HepG2 (cell line): Measurements from ENCODE around the gene FNDC3A. TPM values are rescaled to one million over a fixed set of nuclear protein-coding genes. Genes with fewer than 3 reads are reported as not detected.
A peak's percentile ranks its signal among the peaks of the same experiment; 100 is the strongest.

Experiments used
- NONO ChIP-seq, 2 experiments: fragments of 450-650 bp in 1 of 2; sonication (generic) in 1 of 2; formaldehyde crosslinking in 1 of 2; IDR thresholded peaks in 1 of 2; conservative IDR thresholded peaks in 1 of 2; 2 replicates each; pipeline versions ENCODE4 v1.6.1 to v1.8.0; 2017 to 2022; ENCODE audit warnings: mild to moderate bottlenecking in 1 of 2, missing genetic modification reagents in 1 of 2, moderate library complexity in 1 of 2
- PHF21A ChIP-seq: sonication (generic); formaldehyde crosslinking; IDR thresholded peaks from 2 replicates; pipeline ENCODE4 v1.5.0; 2020; ENCODE audit warnings: mild to moderate bottlenecking, missing genetic modification reagents
- SNAPC2 ChIP-seq: sonication (generic); formaldehyde crosslinking; IDR thresholded peaks from 2 replicates; pipeline ENCODE4 v1.8.1; 2022; ENCODE audit warnings: mild to moderate bottlenecking, missing genetic modification reagents
- TARDBP ChIP-seq: sonication (generic); formaldehyde crosslinking; IDR thresholded peaks from 2 replicates; pipeline ENCODE4 v1.8.0; 2022; ENCODE audit warnings: mild to moderate bottlenecking, missing genetic modification reagents
- ZNF414 ChIP-seq: sonication (generic); formaldehyde crosslinking; IDR thresholded peaks from 2 replicates; pipeline ENCODE4 v1.5.0; 2020; ENCODE audit warnings: missing genetic modification reagents
- ZNF512 ChIP-seq: sonication (generic); formaldehyde crosslinking; IDR thresholded peaks from 2 replicates; pipeline ENCODE4 v1.4.0; 2020; ENCODE audit warnings: mild to moderate bottlenecking, missing genetic modification reagents
- ZNF567 ChIP-seq: sonication (generic); formaldehyde crosslinking; IDR thresholded peaks from 2 replicates; pipeline ENCODE4 v1.8.1; 2023; ENCODE audit warnings: mild to moderate bottlenecking, missing genetic modification reagents, borderline replicate concordance
- ZNF607 ChIP-seq: sonication (generic); formaldehyde crosslinking; IDR thresholded peaks from 2 replicates; pipeline ENCODE4 v1.5.1; 2020; ENCODE audit warnings: missing genetic modification reagents, mild to moderate bottlenecking, borderline replicate concordance
- ZSCAN20 ChIP-seq: sonication (generic); formaldehyde crosslinking; IDR thresholded peaks from 2 replicates; pipeline ENCODE4 v1.4.0; 2020; ENCODE audit warnings: missing genetic modification reagents, mild to moderate bottlenecking, borderline replicate concordance
- polyA plus RNA-seq, 8 experiments: library from polyadenylated mRNA; depleted of rRNA in 3 of 8; stranded (reverse) in 7 of 8; unstranded in 1 of 8; fragments of >200 nt; fragmentation: Illumina TruSeq in 4 of 8; extraction: Trizol in 4 of 8; gene quantifications; 2 replicates each; pipeline versions ENCODE4 v1.2.1 to v1.2.3, GENCODE V29; 2011 to 2016; ENCODE audit warnings: low read depth in 4 of 8, missing spikeins in 1 of 8, mixed read lengths in 1 of 8; ENCODE audit not compliant: insufficient read depth in 1 of 8
- total RNA-seq, 5 experiments: library from RNA; depleted of rRNA; stranded (reverse); fragments of >200 nt; fragmentation: Illumina TruSeq; extraction: Trizol; gene quantifications; 2 replicates each; pipeline ENCODE4 v1.2.3, GENCODE V29; 2016; ENCODE audit warnings: low read depth in 1 of 5
- TF ChIP-seq, protein P1 (sequence below): sonication (generic); formaldehyde crosslinking; IDR thresholded peaks from 2 replicates; pipeline ENCODE4 v1.5.0; 2020; ENCODE audit warnings: mild to moderate bottlenecking, missing genetic modification reagents, borderline replicate concordance
- TF ChIP-seq, protein P2 (sequence below): sonication (generic); formaldehyde crosslinking; IDR thresholded peaks from 2 replicates; pipeline ENCODE4 v1.4.0; 2020; ENCODE audit warnings: missing genetic modification reagents

The FNDC3A gene
- total and polyA plus RNA-seq, 2 of the 13 experiments (the other 11 are each of a cell fraction or from before 2014, with no cell fraction given) = 36.7 to 39.3 TPM

GRCh38 chr13:48975856-48976575 lies at the start of gene FNDC3A (continued):
- TF ChIP-seq, protein P1, sequence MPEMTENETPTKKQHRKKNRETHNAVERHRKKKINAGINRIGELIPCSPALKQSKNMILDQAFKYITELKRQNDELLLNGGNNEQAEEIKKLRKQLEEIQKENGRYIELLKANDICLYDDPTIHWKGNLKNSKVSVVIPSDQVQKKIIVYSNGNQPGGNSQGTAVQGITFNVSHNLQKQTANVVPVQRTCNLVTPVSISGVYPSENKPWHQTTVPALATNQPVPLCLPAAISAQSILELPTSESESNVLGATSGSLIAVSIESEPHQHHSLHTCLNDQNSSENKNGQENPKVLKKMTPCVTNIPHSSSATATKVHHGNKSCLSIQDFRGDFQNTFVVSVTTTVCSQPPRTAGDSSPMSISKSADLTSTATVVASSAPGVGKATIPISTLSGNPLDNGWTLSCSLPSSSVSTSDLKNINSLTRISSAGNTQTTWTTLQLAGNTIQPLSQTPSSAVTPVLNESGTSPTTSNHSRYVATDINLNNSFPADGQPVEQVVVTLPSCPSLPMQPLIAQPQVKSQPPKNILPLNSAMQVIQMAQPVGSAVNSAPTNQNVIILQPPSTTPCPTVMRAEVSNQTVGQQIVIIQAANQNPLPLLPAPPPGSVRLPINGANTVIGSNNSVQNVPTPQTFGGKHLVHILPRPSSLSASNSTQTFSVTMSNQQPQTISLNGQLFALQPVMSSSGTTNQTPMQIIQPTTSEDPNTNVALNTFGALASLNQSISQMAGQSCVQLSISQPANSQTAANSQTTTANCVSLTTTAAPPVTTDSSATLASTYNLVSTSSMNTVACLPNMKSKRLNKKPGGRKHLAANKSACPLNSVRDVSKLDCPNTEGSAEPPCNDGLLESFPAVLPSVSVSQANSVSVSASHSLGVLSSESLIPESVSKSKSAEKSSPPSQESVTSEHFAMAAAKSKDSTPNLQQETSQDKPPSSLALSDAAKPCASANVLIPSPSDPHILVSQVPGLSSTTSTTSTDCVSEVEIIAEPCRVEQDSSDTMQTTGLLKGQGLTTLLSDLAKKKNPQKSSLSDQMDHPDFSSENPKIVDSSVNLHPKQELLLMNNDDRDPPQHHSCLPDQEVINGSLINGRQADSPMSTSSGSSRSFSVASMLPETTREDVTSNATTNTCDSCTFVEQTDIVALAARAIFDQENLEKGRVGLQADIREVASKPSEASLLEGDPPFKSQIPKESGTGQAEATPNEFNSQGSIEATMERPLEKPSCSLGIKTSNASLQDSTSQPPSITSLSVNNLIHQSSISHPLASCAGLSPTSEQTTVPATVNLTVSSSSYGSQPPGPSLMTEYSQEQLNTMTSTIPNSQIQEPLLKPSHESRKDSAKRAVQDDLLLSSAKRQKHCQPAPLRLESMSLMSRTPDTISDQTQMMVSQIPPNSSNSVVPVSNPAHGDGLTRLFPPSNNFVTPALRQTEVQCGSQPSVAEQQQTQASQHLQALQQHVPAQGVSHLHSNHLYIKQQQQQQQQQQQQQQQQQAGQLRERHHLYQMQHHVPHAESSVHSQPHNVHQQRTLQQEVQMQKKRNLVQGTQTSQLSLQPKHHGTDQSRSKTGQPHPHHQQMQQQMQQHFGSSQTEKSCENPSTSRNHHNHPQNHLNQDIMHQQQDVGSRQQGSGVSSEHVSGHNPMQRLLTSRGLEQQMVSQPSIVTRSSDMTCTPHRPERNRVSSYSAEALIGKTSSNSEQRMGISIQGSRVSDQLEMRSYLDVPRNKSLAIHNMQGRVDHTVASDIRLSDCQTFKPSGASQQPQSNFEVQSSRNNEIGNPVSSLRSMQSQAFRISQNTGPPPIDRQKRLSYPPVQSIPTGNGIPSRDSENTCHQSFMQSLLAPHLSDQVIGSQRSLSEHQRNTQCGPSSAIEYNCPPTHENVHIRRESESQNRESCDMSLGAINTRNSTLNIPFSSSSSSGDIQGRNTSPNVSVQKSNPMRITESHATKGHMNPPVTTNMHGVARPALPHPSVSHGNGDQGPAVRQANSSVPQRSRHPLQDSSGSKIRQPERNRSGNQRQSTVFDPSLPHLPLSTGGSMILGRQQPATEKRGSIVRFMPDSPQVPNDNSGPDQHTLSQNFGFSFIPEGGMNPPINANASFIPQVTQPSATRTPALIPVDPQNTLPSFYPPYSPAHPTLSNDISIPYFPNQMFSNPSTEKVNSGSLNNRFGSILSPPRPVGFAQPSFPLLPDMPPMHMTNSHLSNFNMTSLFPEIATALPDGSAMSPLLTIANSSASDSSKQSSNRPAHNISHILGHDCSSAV (CRISPR knock-in tag) = no peak
- TF ChIP-seq PHF21A (CRISPR knock-in tag) = 0 out of 2 replicates have a peak, but pooled peaks have one; percentile 73
- no peak for TF ChIP-seq ZNF567
- peak; percentile 72; the same call in 1 of the 2 replicates for TF ChIP-seq ZSCAN20 (CRISPR knock-in tag)
- peak; percentile 71 for TF ChIP-seq ZNF414 (CRISPR knock-in tag)
- no peak for TF ChIP-seq ZNF512
- TF ChIP-seq SNAPC2 (CRISPR knock-in tag) = no peak
- no peak for TF ChIP-seq NONO (IDR thresholded peaks at IDR 0.05)
- peak; percentile 48 for TF ChIP-seq NONO (CRISPR knock-in tag; conservative IDR thresholded peaks at IDR 0.05)
- peak; percentile 46; the same call in 1 of the 2 replicates for TF ChIP-seq ZNF607 (CRISPR knock-in tag)
- TF ChIP-seq, protein P2, sequence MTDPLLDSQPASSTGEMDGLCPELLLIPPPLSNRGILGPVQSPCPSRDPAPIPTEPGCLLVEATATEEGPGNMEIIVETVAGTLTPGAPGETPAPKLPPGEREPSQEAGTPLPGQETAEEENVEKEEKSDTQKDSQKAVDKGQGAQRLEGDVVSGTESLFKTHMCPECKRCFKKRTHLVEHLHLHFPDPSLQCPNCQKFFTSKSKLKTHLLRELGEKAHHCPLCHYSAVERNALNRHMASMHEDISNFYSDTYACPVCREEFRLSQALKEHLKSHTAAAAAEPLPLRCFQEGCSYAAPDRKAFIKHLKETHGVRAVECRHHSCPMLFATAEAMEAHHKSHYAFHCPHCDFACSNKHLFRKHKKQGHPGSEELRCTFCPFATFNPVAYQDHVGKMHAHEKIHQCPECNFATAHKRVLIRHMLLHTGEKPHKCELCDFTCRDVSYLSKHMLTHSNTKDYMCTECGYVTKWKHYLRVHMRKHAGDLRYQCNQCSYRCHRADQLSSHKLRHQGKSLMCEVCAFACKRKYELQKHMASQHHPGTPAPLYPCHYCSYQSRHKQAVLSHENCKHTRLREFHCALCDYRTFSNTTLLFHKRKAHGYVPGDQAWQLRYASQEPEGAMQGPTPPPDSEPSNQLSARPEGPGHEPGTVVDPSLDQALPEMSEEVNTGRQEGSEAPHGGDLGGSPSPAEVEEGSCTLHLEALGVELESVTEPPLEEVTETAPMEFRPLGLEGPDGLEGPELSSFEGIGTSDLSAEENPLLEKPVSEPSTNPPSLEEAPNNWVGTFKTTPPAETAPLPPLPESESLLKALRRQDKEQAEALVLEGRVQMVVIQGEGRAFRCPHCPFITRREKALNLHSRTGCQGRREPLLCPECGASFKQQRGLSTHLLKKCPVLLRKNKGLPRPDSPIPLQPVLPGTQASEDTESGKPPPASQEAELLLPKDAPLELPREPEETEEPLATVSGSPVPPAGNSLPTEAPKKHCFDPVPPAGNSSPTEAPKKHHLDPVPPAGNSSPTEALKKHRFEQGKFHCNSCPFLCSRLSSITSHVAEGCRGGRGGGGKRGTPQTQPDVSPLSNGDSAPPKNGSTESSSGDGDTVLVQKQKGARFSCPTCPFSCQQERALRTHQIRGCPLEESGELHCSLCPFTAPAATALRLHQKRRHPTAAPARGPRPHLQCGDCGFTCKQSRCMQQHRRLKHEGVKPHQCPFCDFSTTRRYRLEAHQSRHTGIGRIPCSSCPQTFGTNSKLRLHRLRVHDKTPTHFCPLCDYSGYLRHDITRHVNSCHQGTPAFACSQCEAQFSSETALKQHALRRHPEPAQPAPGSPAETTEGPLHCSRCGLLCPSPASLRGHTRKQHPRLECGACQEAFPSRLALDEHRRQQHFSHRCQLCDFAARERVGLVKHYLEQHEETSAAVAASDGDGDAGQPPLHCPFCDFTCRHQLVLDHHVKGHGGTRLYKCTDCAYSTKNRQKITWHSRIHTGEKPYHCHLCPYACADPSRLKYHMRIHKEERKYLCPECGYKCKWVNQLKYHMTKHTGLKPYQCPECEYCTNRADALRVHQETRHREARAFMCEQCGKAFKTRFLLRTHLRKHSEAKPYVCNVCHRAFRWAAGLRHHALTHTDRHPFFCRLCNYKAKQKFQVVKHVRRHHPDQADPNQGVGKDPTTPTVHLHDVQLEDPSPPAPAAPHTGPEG (CRISPR knock-in tag) = no peak
- TF ChIP-seq TARDBP (CRISPR knock-in tag) = no peak; the same call in 1 of the 2 replicates
